GM23248 (cell line): ENCODE data around the gene CADM1.

Experiments used
- EZH2 ChIP-seq: fragments of 200-600 bp; sonication (generic); IDR thresholded peaks from 2 replicates; pipeline ENCODE4 v1.6.1; 2018; ENCODE audit warnings: antibody characterized with exemption, mild to moderate bottlenecking; ENCODE audit not compliant: insufficient read depth, poor library complexity, severe bottlenecking
- EZH2phosphoT487 ChIP-seq: fragments of 200-600 bp; sonication (generic); IDR thresholded peaks from 2 replicates; pipeline ENCODE4 v1.6.1; 2018; ENCODE audit warnings: antibody characterized with exemption, moderate library complexity, mild to moderate bottlenecking, low read depth; ENCODE audit not compliant: insufficient read depth

GRCh38 chr11:115257678-115258077, 246.5 kb downstream of the CADM1 start:
- no peak for TF ChIP-seq EZH2
- TF ChIP-seq EZH2phosphoT487 = no peak
